ENCODE data around the gene FOCAD.
"Not testable (repeated sequence)": the region's sequence is repeated elsewhere in the genome, so short reads cannot be mapped to it uniquely, and the experiment has no call there.

FOCAD gene

DNA sequence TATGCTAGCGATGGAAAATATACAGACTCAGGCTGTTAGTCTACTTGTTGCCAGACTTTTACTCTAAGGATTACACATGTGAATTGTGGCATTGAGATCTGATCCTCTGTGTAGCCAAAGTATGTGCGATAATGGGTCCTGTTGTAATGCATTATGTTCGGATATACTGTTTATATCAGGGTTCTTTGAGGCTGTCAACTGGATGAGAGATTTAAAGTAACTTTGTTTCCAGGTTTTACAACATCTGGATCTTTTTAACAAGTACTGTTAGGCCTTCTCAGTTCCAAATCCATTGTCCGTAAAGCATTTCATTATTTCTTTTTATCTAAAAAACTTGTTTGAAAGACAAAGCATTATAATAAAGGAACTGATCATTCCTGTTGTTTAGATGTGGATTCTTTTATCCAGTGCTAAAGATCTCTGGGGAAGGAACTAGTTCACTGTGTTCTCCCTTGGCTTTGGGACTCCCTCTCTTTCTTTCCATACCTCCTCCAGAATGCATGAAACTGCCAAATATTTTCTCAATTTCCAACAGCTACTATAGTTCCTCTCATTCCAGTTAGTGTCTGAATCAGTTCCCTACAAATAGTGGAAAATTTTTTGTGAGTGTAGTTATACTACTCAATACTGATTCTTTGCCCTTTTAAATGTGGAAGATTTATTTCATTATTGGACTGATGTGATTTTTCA lies 278.6 kb downstream of the FOCAD start:
- Histone ChIP-seq H3K4me2 (ENCODE audit: low read length, poor library complexity, severe bottlenecking) (no peak overlapping the region), H3K79me1 (replicated peaks; ENCODE audit: low read length, poor library complexity, severe bottlenecking) (no peaks in the 10 kb centered on the region), H3K23ac (ENCODE audit: low read length in 2 of 2) (no peak overlapping the region), H3K27me3 (ENCODE audit: control insufficient read depth in 1 of 2, insufficient read depth in 1 of 2, low read length in 2 of 2) (no peaks in the 10 kb centered on the region), H2BK5ac (ENCODE audit: low read depth, low read length, poor library complexity, severe bottlenecking) (no peak overlapping the region), H3K4me3 (ENCODE audit: insufficient read depth in 1 of 2, low read depth in 1 of 2, low read length in 2 of 2) (no peak overlapping the region), H2BK15ac (ENCODE audit: low read depth, poor library complexity, severe bottlenecking) (no peak overlapping the region), H3K14ac (ENCODE audit: low read length in 2 of 2) (no peak overlapping the region), H3K9me3 (ENCODE audit: control insufficient read depth, low read length) (no peaks in the 10 kb centered on the region), H3K27ac (ENCODE audit: low read length, poor library complexity, severe bottlenecking) (no peak overlapping the region), H3K9ac (ENCODE audit: low read length) (no peak overlapping the region), H2BK120ac (ENCODE audit: low read depth, low read length) (no peak overlapping the region), H4K91ac (ENCODE audit: low read length) (no peak overlapping the region), H3K4ac (ENCODE audit: low read depth in 1 of 2, low read length in 2 of 2) (no peak overlapping the region), H3K18ac (ENCODE audit: low read depth in 1 of 2, low read length in 2 of 2) (no peak overlapping the region), H4K8ac (ENCODE audit: low read length) (no peak overlapping the region), H2AFZ (ENCODE audit: low read depth, low read length) (no peak overlapping the region), H3K4me1 (ENCODE audit: control insufficient read depth, insufficient read depth, low read depth, low read length) (no peaks in the 10 kb centered on the region), H2AK5ac (ENCODE audit: low read length, severe bottlenecking) (no peak overlapping the region), H3K36me3 (ENCODE audit: control insufficient read depth in 1 of 2, insufficient read depth in 2 of 2, low read depth in 1 of 2, low read length in 2 of 2) (peaks cover 0 to 38% of the 10 kb centered on the region in 2 experiments), H2BK12ac (ENCODE audit: low read length in 2 of 2) (no peak overlapping the region)
- no peak for DNase-seq
- WGBS, result 94% methylated on average over 3 of the region's 4 CpGs

DNA sequence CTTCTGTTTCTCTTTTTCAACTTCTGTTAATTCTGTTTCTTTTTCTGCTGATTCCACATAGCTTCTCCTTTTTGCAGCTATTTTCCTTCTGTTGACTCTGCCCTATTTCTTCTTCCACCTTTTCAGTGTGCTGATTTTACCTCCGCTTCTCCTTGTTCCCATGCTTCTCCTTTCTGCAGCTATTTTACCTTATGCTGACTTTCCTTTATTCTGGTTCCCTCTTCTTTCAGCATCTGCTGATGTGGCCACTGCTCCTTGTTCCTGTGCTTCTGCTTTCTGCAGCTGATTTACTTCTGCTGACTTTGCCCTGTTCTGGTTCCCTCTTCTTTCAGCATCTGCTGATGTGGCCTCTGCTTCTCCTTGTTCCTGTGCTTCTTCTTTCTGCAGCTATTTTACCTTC lies 288.6 kb downstream of the FOCAD start:
- Histone ChIP-seq H2BK12ac (ENCODE audit: low read length in 2 of 2) (no peak overlapping the region), H2BK15ac (ENCODE audit: low read depth, poor library complexity, severe bottlenecking) (no peak overlapping the region), H3K27me3 (ENCODE audit: control insufficient read depth in 1 of 2, insufficient read depth in 1 of 2, low read length in 2 of 2) (no peaks in the 10 kb centered on the region), H3K79me1 (replicated peaks; ENCODE audit: low read length, poor library complexity, severe bottlenecking) (peaks cover 4% of the 10 kb centered on the region), H3K9me3 (ENCODE audit: control insufficient read depth, low read length) (no peaks in the 10 kb centered on the region), H2AFZ (ENCODE audit: low read depth, low read length) (no peak overlapping the region), H4K8ac (ENCODE audit: low read length) (no peak overlapping the region), H3K4me3 (ENCODE audit: insufficient read depth in 1 of 2, low read depth in 1 of 2, low read length in 2 of 2) (no peak overlapping the region), H2BK120ac (ENCODE audit: low read depth, low read length) (no peak overlapping the region), H3K4me2 (ENCODE audit: low read length, poor library complexity, severe bottlenecking) (no peak overlapping the region), H3K14ac (ENCODE audit: low read length in 2 of 2) (no peak overlapping the region), H3K27ac (ENCODE audit: low read length, poor library complexity, severe bottlenecking) (no peak overlapping the region), H4K91ac (ENCODE audit: low read length) (no peak overlapping the region), H3K18ac (ENCODE audit: low read depth in 1 of 2, low read length in 2 of 2) (no peak overlapping the region), H2BK5ac (ENCODE audit: low read depth, low read length, poor library complexity, severe bottlenecking) (no peak overlapping the region), H2AK5ac (ENCODE audit: low read length, severe bottlenecking) (no peak overlapping the region), H3K23ac (ENCODE audit: low read length in 2 of 2) (no peak overlapping the region), H3K4ac (ENCODE audit: low read depth in 1 of 2, low read length in 2 of 2) (no peak overlapping the region), H3K4me1 (ENCODE audit: control insufficient read depth, insufficient read depth, low read depth, low read length) (no peaks in the 10 kb centered on the region), H3K36me3 (ENCODE audit: control insufficient read depth in 1 of 2, insufficient read depth in 2 of 2, low read depth in 1 of 2, low read length in 2 of 2) (peaks cover 0 to 40% of the 10 kb centered on the region in 2 experiments), H3K9ac (ENCODE audit: low read length) (no peak overlapping the region)
- no peak for DNase-seq
- WGBS, result 96% methylated on average over 1 of the region's 1 CpG

DNA sequence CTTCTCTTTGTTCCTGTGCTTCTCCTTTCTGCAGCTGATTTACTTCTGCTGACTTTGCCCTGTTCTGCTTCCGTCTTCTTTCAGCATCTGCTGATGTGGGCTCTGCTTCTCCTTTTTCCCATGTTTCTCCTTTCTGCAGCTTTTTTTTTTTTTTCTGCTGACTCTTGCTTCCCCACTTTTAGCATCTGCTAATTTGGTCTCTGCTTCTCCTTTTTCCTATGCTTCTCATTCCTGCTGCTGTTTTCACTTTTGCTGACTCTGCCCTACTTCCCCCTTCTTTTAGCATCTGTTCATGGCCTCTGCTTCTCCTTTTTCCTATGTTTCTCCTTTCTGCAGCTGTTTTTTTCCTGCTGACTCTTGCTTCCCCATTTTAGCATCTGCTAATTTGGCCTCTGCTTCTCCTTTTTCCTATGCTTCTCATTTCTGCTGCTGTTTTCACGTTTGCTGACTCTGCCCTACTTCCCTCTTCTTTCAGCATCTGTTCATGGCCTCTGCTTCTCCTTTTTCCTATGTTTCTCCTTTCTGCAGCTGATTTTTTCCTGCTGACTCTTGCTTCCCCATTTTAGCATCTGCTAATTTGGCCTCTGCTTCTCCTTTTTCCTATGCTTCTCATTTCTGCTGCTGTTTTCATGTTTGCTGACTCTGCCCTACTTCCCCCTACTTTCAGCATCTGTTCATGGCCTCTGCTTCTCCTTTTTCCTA lies 289.3 kb downstream of the FOCAD start:
- not testable (repeated sequence) for H3K18ac ChIP-seq (ENCODE audit: low read depth in 1 of 2, low read length in 2 of 2); H2BK5ac ChIP-seq (ENCODE audit: low read depth, low read length, poor library complexity, severe bottlenecking); H2BK12ac ChIP-seq (ENCODE audit: low read length in 2 of 2); H3K4me2 ChIP-seq (ENCODE audit: low read length, poor library complexity, severe bottlenecking); H4K8ac ChIP-seq (ENCODE audit: low read length); H3K27ac ChIP-seq (ENCODE audit: low read length, poor library complexity, severe bottlenecking); H3K23ac ChIP-seq (ENCODE audit: low read length in 2 of 2); H3K27me3 ChIP-seq (ENCODE audit: control insufficient read depth in 1 of 2, insufficient read depth in 1 of 2, low read length in 2 of 2); H3K14ac ChIP-seq (ENCODE audit: low read length in 2 of 2); H2AFZ ChIP-seq (ENCODE audit: low read depth, low read length); H3K79me1 ChIP-seq (replicated peaks; ENCODE audit: low read length, poor library complexity, severe bottlenecking); H2AK5ac ChIP-seq (ENCODE audit: low read length, severe bottlenecking); H3K4me3 ChIP-seq (ENCODE audit: insufficient read depth in 1 of 2, low read depth in 1 of 2, low read length in 2 of 2); H4K91ac ChIP-seq (ENCODE audit: low read length); H3K9me3 ChIP-seq (ENCODE audit: control insufficient read depth, low read length); H3K4me1 ChIP-seq (ENCODE audit: control insufficient read depth, insufficient read depth, low read depth, low read length); DNase-seq; H3K9ac ChIP-seq (ENCODE audit: low read length); H2BK120ac ChIP-seq (ENCODE audit: low read depth, low read length); H2BK15ac ChIP-seq (ENCODE audit: low read depth, poor library complexity, severe bottlenecking); H3K4ac ChIP-seq (ENCODE audit: low read depth in 1 of 2, low read length in 2 of 2)
- 94% methylated on average over 2 of the region's 2 CpGs for WGBS
- peaks cover 0 to 47% of the 10 kb centered on the region in 2 experiments for H3K36me3 ChIP-seq (ENCODE audit: control insufficient read depth in 1 of 2, insufficient read depth in 2 of 2, low read depth in 1 of 2, low read length in 2 of 2)

DNA sequence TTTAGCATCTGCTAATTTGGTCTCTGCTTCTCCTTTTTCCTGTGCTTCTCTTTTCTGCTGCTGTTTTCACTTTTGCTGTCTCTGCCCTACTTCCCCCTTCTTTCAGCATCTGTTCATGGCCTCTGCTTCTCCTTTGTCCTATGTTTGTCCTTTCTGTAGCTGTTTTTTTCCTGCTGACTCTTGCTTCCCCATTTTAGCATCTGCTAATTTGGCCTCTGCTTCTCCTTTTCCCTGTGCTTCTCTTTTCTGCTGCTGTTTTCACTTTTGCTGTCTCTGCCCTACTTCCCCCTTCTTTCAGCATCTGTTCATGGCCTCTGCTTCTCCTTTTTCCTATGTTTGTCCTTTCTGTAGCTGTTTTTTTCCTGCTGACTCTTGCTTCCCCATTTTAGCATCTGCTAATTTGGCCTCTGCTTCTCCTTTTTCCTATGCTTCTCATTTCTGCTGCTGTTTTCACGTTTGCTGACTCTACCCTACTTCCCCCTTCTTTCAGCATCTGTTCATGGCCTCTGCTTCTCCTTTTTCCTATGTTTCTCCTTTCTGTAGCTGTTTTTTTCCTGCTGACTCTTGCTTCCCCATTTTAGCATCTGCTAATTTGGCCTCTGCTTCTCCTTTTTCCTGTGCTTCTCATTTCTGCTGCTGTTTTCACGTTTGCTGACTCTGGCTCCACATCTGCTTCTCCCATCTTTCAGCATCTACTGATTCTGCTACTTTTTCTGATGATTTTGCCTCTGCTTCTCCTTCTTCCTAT lies 290.3 kb downstream of the FOCAD start:
- H3K18ac ChIP-seq (ENCODE audit: low read depth in 1 of 2, low read length in 2 of 2); H3K4me1 ChIP-seq (ENCODE audit: control insufficient read depth, insufficient read depth, low read depth, low read length); H4K8ac ChIP-seq (ENCODE audit: low read length); H2BK5ac ChIP-seq (ENCODE audit: low read depth, low read length, poor library complexity, severe bottlenecking); H3K14ac ChIP-seq (ENCODE audit: low read length in 2 of 2); H3K9ac ChIP-seq (ENCODE audit: low read length); H3K27me3 ChIP-seq (ENCODE audit: control insufficient read depth in 1 of 2, insufficient read depth in 1 of 2, low read length in 2 of 2); H3K4me3 ChIP-seq (ENCODE audit: insufficient read depth in 1 of 2, low read depth in 1 of 2, low read length in 2 of 2); H4K91ac ChIP-seq (ENCODE audit: low read length); DNase-seq; H3K4me2 ChIP-seq (ENCODE audit: low read length, poor library complexity, severe bottlenecking); H3K27ac ChIP-seq (ENCODE audit: low read length, poor library complexity, severe bottlenecking); H2AK5ac ChIP-seq (ENCODE audit: low read length, severe bottlenecking); H3K23ac ChIP-seq (ENCODE audit: low read length in 2 of 2); H2BK15ac ChIP-seq (ENCODE audit: low read depth, poor library complexity, severe bottlenecking); H3K4ac ChIP-seq (ENCODE audit: low read depth in 1 of 2, low read length in 2 of 2); H2BK12ac ChIP-seq (ENCODE audit: low read length in 2 of 2); H3K9me3 ChIP-seq (ENCODE audit: control insufficient read depth, low read length); H3K79me1 ChIP-seq (replicated peaks; ENCODE audit: low read length, poor library complexity, severe bottlenecking); H2BK120ac ChIP-seq (ENCODE audit: low read depth, low read length); H2AFZ ChIP-seq (ENCODE audit: low read depth, low read length): not testable (repeated sequence)
- WGBS, result 92% methylated on average over 2 of the region's 2 CpGs
- peaks cover 0 to 53% of the 10 kb centered on the region in 2 experiments for H3K36me3 ChIP-seq (ENCODE audit: control insufficient read depth in 1 of 2, insufficient read depth in 2 of 2, low read depth in 1 of 2, low read length in 2 of 2)
